Prostate gland (tissue), 2 donors: ENCODE measurements around the gene HBA2.

Experiments
- POLR2A ChIP-seq: fragments of 450-650 bp; IDR thresholded peaks from one replicate; pipeline ENCODE4 v1.6.1; 2016; ENCODE audit warnings: antibody characterized with exemption, mild to moderate bottlenecking
- TF ChIP-seq, protein P1 (sequence below), 4 experiments: fragments of 200-600 bp in 2 of 4; fragments of 450-650 bp in 2 of 4; sonication (generic) in 2 of 4; IDR thresholded peaks; 1 replicate in 3 of 4; 2 replicates in 1 of 4; pipeline ENCODE4 v1.5.1; 2016 to 2019; ENCODE audit warnings: antibody characterized with exemption in 4 of 4, mild to moderate bottlenecking in 2 of 4, moderate library complexity in 2 of 4

DNA sequence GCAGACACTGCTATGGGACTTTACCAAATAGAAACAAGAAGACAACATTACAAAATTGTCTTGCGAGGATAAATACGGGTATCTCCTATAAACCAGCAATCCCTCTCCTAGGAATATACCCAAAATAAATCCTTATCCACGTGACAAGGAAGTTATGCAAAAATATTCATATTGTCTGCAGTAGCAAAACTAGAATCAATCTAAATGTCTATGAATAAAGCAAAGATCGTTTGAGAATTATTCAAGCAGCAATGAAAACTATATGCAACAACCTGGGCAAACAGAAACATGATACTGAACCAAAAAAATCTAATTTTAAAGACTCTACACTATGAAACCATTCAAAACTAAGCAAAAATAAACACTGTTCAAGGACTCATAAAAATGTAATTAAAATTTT, 47.3 kb downstream of the HBA2 start:
- TF ChIP-seq POLR2A = no peak
- TF ChIP-seq, protein P1, sequence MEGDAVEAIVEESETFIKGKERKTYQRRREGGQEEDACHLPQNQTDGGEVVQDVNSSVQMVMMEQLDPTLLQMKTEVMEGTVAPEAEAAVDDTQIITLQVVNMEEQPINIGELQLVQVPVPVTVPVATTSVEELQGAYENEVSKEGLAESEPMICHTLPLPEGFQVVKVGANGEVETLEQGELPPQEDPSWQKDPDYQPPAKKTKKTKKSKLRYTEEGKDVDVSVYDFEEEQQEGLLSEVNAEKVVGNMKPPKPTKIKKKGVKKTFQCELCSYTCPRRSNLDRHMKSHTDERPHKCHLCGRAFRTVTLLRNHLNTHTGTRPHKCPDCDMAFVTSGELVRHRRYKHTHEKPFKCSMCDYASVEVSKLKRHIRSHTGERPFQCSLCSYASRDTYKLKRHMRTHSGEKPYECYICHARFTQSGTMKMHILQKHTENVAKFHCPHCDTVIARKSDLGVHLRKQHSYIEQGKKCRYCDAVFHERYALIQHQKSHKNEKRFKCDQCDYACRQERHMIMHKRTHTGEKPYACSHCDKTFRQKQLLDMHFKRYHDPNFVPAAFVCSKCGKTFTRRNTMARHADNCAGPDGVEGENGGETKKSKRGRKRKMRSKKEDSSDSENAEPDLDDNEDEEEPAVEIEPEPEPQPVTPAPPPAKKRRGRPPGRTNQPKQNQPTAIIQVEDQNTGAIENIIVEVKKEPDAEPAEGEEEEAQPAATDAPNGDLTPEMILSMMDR (IDR thresholded peaks at IDR 0.05) = no peak
